SJCRH30 (cell line): Measurements from ENCODE around the gene ATP13A3. TPM values are rescaled to one million over a fixed set of nuclear protein-coding genes. Genes with fewer than 3 reads are reported as not detected.

Experiments used
- DNase-seq, 2 experiments: peaks; one replicate each; pipeline ENCODE4 v3.0.0-alpha.2; 2015 to 2020
- H3K27ac ChIP-seq: fragments of 250-450 bp; sonication (Bioruptor Pico); 2 replicates; pipeline ENCODE4 v1.5.1; 2020; ENCODE audit warnings: mild to moderate bottlenecking, moderate library complexity
- H3K27me3 ChIP-seq: fragments of 250-450 bp; sonication (Bioruptor Pico); 2 replicates; pipeline ENCODE4 v1.5.1; 2020; ENCODE audit warnings: mild to moderate bottlenecking, moderate library complexity
- H3K36me3 ChIP-seq: fragments of 250-450 bp; sonication (Bioruptor Pico); 2 replicates; pipeline ENCODE4 v1.5.1; 2020; ENCODE audit warnings: mild to moderate bottlenecking, moderate library complexity
- H3K4me1 ChIP-seq: fragments of 250-450 bp; sonication (Bioruptor Pico); 2 replicates; pipeline ENCODE4 v1.5.1; 2020; ENCODE audit warnings: mild to moderate bottlenecking, moderate library complexity
- H3K4me3 ChIP-seq: fragments of 250-450 bp; sonication (Bioruptor Pico); 2 replicates; pipeline ENCODE4 v1.5.1; 2020; ENCODE audit warnings: mild to moderate bottlenecking, moderate library complexity
- H3K9me3 ChIP-seq: fragments of 250-450 bp; sonication (Bioruptor Pico); replicated peaks from 2 replicates; pipeline ENCODE4 v1.5.1; 2020; ENCODE audit warnings: mild to moderate bottlenecking, moderate library complexity
- total RNA-seq: library from RNA; depleted of rRNA; stranded (reverse); fragments of >200 nt; shearing (Covaris generic); gene quantifications from 2 replicates; pipeline ENCODE4 v1.2.3, GENCODE V29; 2014

Gene ATP13A3
- total RNA-seq, 1 experiment from 2014 or later: 155 TPM

DNA sequence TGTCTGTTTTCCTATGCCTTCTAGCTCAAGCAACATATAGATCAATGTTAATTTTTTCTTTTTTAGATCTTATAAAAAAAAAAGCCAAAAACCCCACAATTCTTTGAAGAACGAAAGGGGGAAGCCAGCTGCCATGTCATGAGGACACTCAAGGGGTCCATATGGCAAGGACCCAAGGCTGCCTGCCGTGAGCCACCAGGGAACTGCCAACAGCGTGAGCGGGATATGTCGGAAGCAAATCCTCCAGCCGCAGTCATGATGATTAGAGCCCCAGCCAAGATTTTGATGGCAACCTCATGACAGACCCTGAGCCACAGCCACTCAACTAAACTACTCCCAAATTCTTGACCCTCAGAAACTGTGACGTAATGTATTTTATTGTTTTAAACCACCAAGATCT lies 94.2 kb downstream of the ATP13A3 start:
- DNase-seq: no peak
- Histone ChIP-seq H3K4me1 (no peaks in the 10 kb centered on the region), H3K4me3 (no peak overlapping the region), H3K27me3 (no peaks in the 10 kb centered on the region), H3K36me3 (no peaks in the 10 kb centered on the region), H3K27ac (no peak overlapping the region), H3K9me3 (no peaks in the 10 kb centered on the region)

DNA sequence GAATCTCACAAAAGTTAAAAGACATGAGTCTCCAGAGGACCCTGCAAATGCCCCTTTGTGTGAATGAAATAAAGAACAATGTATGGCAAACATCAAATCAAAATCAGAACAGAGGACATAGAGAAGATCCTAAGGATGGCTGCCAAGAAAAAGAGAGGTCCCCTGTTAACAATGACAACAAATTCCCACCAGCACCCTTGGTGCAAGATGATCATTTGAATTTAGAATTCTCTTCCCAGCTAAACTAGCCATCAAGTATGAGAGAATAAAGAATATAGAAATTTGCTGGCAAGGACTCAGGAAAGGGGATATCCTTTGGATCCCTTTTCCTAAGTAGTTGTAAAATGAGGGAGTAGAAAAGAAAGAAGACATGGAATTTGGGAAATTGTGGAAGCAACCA lies 96.0 kb downstream of the ATP13A3 start:
- H3K36me3 ChIP-seq: no peaks in the 10 kb centered on the region
- H3K4me1 ChIP-seq: no peaks in the 10 kb centered on the region
- no peak overlapping the region for H3K4me3 ChIP-seq
- no peak for DNase-seq
- H3K27ac ChIP-seq: no peak overlapping the region
- H3K9me3 ChIP-seq: no peaks in the 10 kb centered on the region
- H3K27me3 ChIP-seq: no peaks in the 10 kb centered on the region

DNA sequence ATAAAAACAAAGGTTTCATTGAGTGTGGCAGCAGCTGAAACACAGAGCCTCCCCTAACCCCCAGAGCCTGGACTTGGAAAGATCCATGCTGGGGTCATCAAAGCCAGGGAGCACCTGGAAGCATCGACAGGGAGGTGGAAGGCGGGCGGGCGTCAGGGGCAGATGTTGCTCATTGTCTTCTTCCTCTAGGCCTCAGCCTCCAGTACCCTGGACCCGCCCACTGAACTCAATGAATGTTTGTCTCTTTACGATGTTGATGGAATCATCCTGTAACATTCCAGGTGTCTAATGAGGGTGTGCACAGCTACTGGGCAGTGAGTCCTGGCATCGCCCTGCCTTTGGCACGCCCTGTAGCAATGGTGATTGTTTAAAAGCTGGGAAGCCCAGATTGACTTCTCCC lies 97.5 kb downstream of the ATP13A3 start:
- Histone ChIP-seq H3K36me3 (no peaks in the 10 kb centered on the region), H3K27me3 (no peaks in the 10 kb centered on the region)

DNA sequence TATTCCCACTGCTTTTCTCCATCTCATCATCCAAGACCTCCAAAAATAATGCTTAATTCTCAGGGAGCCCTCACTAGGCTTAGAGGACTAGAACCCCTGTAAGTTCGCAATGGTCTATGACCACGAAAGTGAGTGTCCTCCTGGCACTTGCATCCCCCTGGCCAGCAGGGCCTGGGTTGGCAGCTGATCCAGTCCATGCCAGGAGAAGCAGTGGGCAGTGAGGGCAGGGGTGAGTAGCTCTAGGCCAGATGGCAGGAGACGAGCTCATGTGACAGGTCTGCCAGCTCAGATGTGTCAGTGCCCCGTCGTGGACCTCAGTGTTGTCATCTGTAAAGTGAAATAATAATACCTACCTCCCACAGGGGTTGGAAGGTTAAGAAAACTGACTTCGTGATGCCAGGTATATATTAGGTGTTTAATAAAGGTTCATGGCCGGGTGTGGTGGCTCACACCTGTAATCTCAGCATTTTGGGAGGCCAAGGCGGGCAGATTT lies 98.8 kb downstream of the ATP13A3 start:
- H3K4me1 ChIP-seq: no peaks in the 10 kb centered on the region
- no peaks in the 10 kb centered on the region for H3K9me3 ChIP-seq
- DNase-seq: no peak
- H3K36me3 ChIP-seq: no peaks in the 10 kb centered on the region
- H3K27ac ChIP-seq: no peak overlapping the region
- no peak overlapping the region for H3K4me3 ChIP-seq
- H3K27me3 ChIP-seq: no peaks in the 10 kb centered on the region

More for the DNA sequence above, 97.5 kb downstream of the ATP13A3 start:
- Histone ChIP-seq H3K9me3 (no peaks in the 10 kb centered on the region), H3K27ac (no peak overlapping the region), H3K4me1 (no peaks in the 10 kb centered on the region), H3K4me3 (no peak overlapping the region)
- DNase-seq: no peak

DNA sequence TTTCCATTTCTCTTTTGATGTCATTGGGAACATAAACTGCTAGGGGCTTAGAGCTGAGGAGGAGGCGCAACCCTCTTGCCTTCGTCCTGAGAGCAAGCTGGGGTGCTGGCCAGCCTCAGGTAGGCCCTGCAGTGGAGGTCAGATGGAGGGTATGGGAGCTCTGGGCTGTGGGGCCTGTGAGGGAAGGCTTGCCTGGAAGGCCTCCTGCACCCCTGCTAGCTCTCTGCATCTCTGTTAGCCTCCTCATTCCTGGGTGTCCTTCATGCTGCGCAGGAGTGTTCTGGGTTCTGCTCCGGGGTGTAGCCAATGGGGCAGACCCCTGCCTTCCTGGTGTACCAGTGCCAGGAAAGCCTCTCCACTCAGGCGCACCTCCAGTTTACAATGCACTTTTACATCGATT lies 99.5 kb downstream of the ATP13A3 start:
- H3K9me3 ChIP-seq: no peaks in the 10 kb centered on the region
- no peak overlapping the region for H3K4me3 ChIP-seq
- H3K27me3 ChIP-seq: no peaks in the 10 kb centered on the region
- no peak overlapping the region for H3K27ac ChIP-seq
- no peaks in the 10 kb centered on the region for H3K4me1 ChIP-seq
- DNase-seq: no peak
- no peaks in the 10 kb centered on the region for H3K36me3 ChIP-seq

DNA sequence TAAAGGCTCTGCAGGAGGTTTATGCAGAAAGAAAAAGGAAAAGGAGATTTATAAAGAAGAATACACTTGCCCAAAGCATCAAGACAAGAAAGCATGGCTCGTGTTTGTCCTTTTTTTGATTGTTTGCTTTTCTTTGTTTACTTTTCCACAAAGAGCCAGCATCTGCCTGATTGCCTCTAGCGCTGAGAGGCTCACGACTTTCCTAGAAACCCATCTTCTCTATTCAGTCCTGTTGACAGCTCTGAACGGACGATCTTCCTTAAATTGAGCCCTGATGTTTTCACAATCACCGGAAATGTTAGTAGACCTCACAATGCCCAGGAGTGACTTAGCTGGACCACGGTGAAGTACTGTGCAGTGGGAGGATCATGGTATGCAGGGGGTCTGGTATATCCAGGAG lies 100.2 kb downstream of the ATP13A3 start:
- Histone ChIP-seq H3K36me3 (no peaks in the 10 kb centered on the region), H3K9me3 (no peaks in the 10 kb centered on the region), H3K4me1 (no peaks in the 10 kb centered on the region), H3K27me3 (no peaks in the 10 kb centered on the region), H3K27ac (no peak overlapping the region), H3K4me3 (no peak overlapping the region)
- no peak for DNase-seq

DNA sequence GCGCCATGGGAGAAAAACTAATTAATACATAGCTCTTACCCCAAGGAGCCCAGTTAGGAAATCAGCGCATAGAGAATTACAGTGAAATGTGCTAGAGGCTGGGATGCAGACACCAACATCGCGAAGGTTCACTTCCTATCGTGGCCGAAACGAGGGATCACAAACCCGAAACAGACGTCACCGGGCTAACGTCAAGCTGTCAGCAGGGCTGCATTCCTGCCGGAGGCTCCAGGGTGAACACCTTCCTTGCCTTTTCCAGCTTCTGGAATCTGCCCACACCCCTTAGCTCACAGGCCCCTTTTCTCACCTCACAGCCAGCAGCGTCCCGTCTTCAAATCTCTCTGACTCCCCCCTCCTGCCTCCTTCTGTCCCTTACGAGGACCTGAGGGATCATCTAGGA lies 100.7 kb downstream of the ATP13A3 start:
- Histone ChIP-seq H3K4me3 (no peak overlapping the region), H3K27me3 (no peaks in the 10 kb centered on the region), H3K27ac (no peak overlapping the region), H3K9me3 (no peaks in the 10 kb centered on the region), H3K4me1 (no peaks in the 10 kb centered on the region), H3K36me3 (no peaks in the 10 kb centered on the region)
- DNase-seq: no peak

DNA sequence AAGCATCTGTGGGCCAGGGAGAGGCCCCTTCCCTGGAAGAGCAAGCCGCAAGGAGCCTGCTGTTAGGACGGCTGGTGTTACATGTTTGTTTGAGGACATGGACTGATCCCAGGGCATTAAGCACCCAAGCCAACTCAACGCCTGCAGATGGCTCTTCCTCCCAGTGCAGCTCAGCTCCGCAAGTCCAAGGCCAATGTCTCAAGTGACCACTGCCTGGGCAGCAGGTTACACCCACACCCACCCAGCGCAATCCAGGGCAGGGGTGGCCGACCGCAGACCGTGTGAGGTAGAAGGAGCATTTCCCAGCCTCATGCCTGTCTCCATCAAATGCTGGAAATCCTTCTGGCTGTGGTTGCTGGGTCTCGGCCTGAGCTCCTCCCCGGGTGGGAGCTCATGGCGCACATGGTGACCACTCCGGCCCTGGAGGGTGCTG lies 102.2 kb downstream of the ATP13A3 start:
- Histone ChIP-seq H3K9me3 (no peaks in the 10 kb centered on the region), H3K4me3 (no peak overlapping the region), H3K36me3 (no peaks in the 10 kb centered on the region), H3K27ac (no peak overlapping the region), H3K4me1 (no peaks in the 10 kb centered on the region), H3K27me3 (no peaks in the 10 kb centered on the region; the same call in 1 of the 2 replicates)
- no peak for DNase-seq

DNA sequence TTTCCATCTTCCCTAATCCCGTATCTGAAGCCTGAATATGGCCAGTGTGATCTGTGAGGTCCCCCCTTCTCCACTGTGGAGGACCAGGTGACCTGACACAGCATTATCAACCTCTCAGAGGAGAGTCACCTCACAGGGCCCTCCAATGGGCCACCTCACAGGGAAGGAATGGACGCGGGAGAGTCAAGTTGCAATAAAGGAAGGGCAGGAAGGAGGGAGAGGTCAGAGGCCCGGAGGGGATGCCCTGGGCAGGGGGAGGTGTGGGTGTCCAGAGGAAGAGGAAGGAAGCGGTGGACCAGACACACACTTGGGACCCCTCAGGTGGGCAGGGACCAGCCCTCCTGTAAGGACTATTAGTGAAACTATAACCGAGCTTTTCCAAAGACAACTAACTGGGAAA lies 102.6 kb downstream of the ATP13A3 start:
- Histone ChIP-seq H3K27me3 (no peaks in the 10 kb centered on the region; the same call in 1 of the 2 replicates), H3K9me3 (no peaks in the 10 kb centered on the region), H3K4me1 (no peaks in the 10 kb centered on the region), H3K36me3 (no peaks in the 10 kb centered on the region), H3K27ac (no peak overlapping the region), H3K4me3 (no peak overlapping the region)
- DNase-seq: no peak

DNA sequence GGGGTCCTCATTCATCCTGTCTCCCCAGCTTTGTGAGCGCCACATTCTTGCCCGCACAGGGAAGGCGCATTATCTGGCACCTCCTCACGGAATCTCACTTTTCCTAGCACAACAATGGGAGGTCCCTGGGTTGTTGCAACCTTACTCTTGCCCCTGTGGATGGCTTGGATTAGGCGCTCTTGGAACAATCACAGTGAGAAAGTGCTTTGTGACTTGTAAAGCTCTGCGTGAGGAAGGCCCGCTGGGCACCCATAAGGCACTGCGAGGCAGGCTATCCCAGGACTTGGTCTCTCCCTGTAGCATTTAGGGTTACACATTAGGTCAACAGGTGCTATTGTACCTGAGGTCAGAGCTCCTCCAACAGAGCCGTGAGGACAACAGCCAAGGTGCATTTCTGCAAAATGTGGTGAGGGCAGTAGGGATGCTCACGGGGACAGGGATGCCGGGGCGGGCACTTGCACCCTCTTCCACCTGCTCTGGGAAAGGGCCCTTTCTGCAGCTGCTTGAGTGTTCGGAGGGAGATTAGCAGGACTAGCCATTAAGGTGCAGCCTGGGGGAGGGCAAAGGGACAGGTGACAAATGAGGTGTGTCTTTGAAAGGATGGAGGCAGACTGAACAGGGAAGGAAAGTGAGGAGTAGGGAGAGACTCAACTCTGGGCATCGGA lies 103.4 kb downstream of the ATP13A3 start:
- Histone ChIP-seq H3K36me3 (no peaks in the 10 kb centered on the region), H3K27me3 (no peaks in the 10 kb centered on the region; the same call in 1 of the 2 replicates), H3K27ac (no peak overlapping the region), H3K9me3 (no peaks in the 10 kb centered on the region), H3K4me1 (no peaks in the 10 kb centered on the region), H3K4me3 (no peak overlapping the region)
- DNase-seq: no peak

DNA sequence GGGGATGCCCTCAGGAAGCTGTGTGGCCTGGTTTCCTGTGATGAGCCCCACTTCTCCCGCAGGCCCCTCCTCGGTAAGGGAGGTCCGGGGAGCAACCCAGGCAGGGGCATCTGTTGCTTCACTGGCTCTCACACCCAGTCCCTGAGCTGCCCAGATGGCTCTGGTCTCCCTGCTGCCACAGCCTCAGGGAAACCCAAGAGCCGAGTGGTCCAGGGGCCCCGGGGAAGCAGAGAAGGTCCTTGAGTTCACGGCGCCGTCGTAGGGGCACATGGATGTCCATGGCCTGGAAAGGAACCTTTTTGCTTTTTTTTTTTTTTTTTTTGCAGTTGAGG lies 103.9 kb downstream of the ATP13A3 start:
- Histone ChIP-seq H3K27me3 (no peaks in the 10 kb centered on the region; the same call in 1 of the 2 replicates), H3K9me3 (no peaks in the 10 kb centered on the region), H3K27ac (no peak overlapping the region), H3K4me3 (no peak overlapping the region), H3K36me3 (no peaks in the 10 kb centered on the region), H3K4me1 (no peaks in the 10 kb centered on the region)
- DNase-seq: no peak

DNA sequence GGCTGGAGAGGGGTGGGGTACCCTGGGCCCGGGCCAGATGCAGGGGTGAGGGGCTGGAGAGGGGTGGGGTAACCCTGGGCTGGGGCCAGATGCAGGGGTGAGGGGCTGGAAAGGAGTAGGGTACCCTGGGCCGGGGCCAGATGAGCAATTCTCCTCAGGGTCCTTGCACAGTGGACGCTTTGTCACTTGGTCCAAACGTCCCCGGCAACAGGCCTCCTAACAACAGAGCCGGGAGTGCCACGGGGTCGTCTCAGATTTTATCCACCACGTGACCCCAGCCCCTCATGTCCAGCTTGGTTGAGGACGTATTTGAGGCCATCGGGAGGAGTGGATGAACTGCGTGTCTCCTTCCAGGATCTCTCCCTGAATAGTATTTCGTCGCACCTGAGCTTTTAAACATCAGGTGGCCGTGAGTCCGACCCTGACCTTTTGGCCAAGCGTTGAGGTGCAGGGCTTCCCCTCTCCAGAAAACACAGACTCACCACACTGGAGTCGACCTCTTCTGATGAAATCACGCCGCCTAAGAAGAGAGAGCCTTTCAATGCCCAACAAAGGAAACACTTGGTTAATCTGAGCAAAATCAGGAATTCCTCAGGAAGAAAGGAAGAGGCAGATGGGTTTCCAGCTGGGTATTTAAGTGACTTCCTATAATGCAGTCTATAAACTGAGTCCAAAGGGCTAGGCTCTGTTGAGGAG lies 104.5 kb downstream of the ATP13A3 start:
- Histone ChIP-seq H3K4me1 (no peaks in the 10 kb centered on the region), H3K9me3 (no peaks in the 10 kb centered on the region), H3K27me3 (no peaks in the 10 kb centered on the region; the same call in 1 of the 2 replicates), H3K4me3 (no peak overlapping the region), H3K36me3 (no peaks in the 10 kb centered on the region), H3K27ac (no peak overlapping the region)
- no peak for DNase-seq

DNA sequence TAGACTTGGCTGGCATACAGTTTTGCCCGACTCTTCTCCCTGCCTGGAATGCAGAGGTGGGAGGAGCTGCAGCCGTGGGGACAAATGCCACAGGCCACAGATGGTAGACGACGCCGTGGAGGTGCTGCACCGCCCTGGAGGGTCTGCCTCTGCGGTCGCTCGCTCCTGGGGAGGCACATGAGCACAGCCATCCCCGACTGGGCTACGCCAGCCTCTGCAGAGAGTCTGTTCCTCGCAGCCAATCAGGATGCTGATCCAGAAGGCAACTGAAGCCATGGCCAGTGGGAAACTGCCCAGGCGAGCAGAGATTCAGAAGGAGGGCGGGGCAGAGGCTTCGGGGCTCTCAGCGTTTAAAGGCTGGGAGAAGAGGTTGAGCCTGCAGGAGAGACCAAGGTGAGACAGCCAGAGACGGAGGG lies 105.3 kb downstream of the ATP13A3 start:
- Histone ChIP-seq H3K27me3 (no peaks in the 10 kb centered on the region; the same call in 1 of the 2 replicates), H3K27ac (no peak overlapping the region), H3K36me3 (no peaks in the 10 kb centered on the region), H3K9me3 (no peaks in the 10 kb centered on the region), H3K4me3 (no peak overlapping the region), H3K4me1 (no peaks in the 10 kb centered on the region)
- no peak for DNase-seq

DNA sequence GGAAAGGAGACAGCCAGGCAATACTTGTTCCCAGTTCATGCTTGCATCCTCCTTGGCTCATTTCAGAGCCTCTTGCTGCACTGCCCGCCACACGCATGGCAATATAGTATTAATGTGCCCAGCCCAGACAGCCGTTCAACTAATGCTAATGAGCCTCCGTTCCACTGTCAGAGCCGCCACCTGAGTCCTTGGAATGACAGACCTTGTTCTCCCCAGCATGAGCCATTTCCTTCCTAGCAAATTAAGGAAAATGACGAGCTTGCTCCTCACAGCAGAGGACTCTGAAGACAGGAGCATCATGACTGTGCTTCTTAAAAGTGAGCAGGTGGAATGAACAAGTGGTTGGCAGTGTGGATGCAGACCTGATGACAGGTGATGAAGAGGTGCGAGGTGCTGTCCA lies 106.5 kb downstream of the ATP13A3 start:
- Histone ChIP-seq H3K4me3 (no peak overlapping the region), H3K27me3 (no peaks in the 10 kb centered on the region; the same call in 1 of the 2 replicates), H3K4me1 (no peaks in the 10 kb centered on the region), H3K36me3 (no peaks in the 10 kb centered on the region), H3K9me3 (no peaks in the 10 kb centered on the region), H3K27ac (no peak overlapping the region)
- no peak for DNase-seq

DNA sequence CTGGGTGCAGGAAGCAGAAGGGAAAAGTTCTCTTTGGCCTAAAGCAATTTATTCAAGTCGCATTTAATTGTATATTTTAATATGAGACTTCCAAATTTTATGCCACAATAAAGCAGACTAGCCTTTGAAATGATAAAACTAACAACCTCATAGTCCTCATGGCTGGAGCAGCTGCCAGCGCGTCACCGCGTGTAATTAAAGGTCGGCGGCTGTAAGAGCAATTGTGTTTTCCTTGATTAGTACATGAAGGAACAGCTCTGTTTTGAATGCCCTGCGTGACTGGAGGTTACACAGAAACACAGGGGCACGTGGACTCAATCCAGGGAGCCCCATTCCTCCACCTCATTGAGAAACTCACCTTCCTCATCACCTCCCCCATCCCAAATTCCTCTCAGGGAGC lies 107.2 kb downstream of the ATP13A3 start:
- H3K27me3 ChIP-seq: no peaks in the 10 kb centered on the region; the same call in 1 of the 2 replicates
- H3K4me1 ChIP-seq: no peaks in the 10 kb centered on the region
- no peak overlapping the region for H3K4me3 ChIP-seq
- DNase-seq: no peak
- no peaks in the 10 kb centered on the region for H3K36me3 ChIP-seq
- no peaks in the 10 kb centered on the region for H3K9me3 ChIP-seq
- H3K27ac ChIP-seq: no peak overlapping the region

DNA sequence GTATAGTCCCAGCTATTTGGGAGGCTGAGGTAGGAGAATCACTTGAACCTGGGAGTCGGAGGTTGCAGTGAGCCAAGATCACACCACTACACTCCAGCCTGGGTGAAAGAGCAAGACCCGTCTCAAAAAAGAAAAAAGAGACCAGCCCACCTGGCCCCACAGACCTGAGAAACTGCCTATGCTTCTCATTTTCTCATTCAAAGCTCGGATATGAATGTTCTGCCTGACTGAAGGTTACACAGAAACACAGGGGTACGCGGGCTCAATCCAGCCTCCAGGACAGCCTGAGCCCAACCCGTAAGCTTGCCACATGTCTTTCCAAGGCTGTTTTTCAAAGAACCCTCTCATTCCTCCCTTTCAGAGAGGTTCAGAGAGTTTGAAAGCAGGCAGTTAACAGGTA lies 107.6 kb downstream of the ATP13A3 start:
- Histone ChIP-seq H3K27me3 (no peaks in the 10 kb centered on the region; the same call in 1 of the 2 replicates), H3K36me3 (no peaks in the 10 kb centered on the region), H3K9me3 (no peaks in the 10 kb centered on the region), H3K4me1 (no peaks in the 10 kb centered on the region), H3K4me3 (no peak overlapping the region), H3K27ac (no peak overlapping the region)
- DNase-seq: no peak
